Measurements from ENCODE around the gene KIAA0753. TPM values are rescaled to one million over a fixed set of nuclear protein-coding genes. Genes with fewer than 3 reads are reported as not detected.

Gene KIAA0753
- total RNA-seq, 1 experiment from 2014 or later = 18.3 TPM

- TF ChIP-seq, protein P1, sequence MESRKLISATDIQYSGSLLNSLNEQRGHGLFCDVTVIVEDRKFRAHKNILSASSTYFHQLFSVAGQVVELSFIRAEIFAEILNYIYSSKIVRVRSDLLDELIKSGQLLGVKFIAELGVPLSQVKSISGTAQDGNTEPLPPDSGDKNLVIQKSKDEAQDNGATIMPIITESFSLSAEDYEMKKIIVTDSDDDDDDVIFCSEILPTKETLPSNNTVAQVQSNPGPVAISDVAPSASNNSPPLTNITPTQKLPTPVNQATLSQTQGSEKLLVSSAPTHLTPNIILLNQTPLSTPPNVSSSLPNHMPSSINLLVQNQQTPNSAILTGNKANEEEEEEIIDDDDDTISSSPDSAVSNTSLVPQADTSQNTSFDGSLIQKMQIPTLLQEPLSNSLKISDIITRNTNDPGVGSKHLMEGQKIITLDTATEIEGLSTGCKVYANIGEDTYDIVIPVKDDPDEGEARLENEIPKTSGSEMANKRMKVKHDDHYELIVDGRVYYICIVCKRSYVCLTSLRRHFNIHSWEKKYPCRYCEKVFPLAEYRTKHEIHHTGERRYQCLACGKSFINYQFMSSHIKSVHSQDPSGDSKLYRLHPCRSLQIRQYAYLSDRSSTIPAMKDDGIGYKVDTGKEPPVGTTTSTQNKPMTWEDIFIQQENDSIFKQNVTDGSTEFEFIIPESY (IDR thresholded peaks at IDR 0.05; ENCODE audit: extremely low read depth, insufficient replicate concordance, low read length) = no peak
- TF ChIP-seq YY1 (IDR thresholded peaks at IDR 0.05; ENCODE audit: extremely low read depth, insufficient replicate concordance, low read depth, low read length) = no peak
Observed at GRCh38 chr17:6670571-6670970, 30.1 kb upstream of the KIAA0753 start (continued).

GRCh38 chr17:6669479-6670212 is 29.1 kb upstream of the KIAA0753 start:
- Histone ChIP-seq H2AFZ (ENCODE audit: low read depth, low read length, poor library complexity, severe bottlenecking) (no peak overlapping the region), H3K27ac (ENCODE audit: low read depth, low read length) (peak overlapping the region; percentile 43; the same call in 1 of the 2 replicates), H3K9me3 (ENCODE audit: control insufficient read depth in 1 of 2, insufficient read depth in 1 of 2, low read depth in 1 of 2, low read length in 2 of 2) (no peaks in the 10 kb centered on the region), H3K4me2 (ENCODE audit: low read length) (peak overlapping the region; percentile 80), H3K9me2 (ENCODE audit: insufficient read depth) (no peaks in the 10 kb centered on the region), H3K9ac (ENCODE audit: low read length) (peak overlapping the region; percentile 35), H3K36me3 (ENCODE audit: control insufficient read depth in 1 of 2, insufficient read depth in 2 of 2, low read length in 2 of 2) (no peaks in the 10 kb centered on the region), H4K20me1 (ENCODE audit: insufficient read depth) (no peaks in the 10 kb centered on the region), H3K4me3 (replicated peaks in 1 of 2; ENCODE audit: low read depth in 1 of 2, low read length in 2 of 2) (peak overlapping the region in 1 of 2 experiments; percentile 33; a peak in 3 of 4 replicates), H3K27me3 (ENCODE audit: insufficient read depth, low read length) (no peaks in the 10 kb centered on the region), H3K4me1 (ENCODE audit: control insufficient read depth in 1 of 2, insufficient read depth in 2 of 2, low read length in 2 of 2) (peaks cover 19 to 47% of the 10 kb centered on the region in 2 experiments), H3K79me2 (ENCODE audit: insufficient read depth, low read length) (no peaks in the 10 kb centered on the region)
- BruUV-seq (replicated peaks) = TSS peak; percentile 95
- peak; percentile 80 for DNase-seq (ENCODE audit: low read depth, low spot score)
- CTCF ChIA-PET = interaction anchor here (0.8 to 3.1 kb wide), 6 partner anchors 32 to 383 kb away, joined by 3 to 17 read pairs (median 8); no protein-coding TSS in a partner anchor
- intact Hi-C loops (cut with micrococcal nuclease) = no loop called here
- POLR2A ChIA-PET = interaction anchor here (0.6 to 2.6 kb wide), 4 partner anchors 116 to 366 kb away, joined by 3 to 8 read pairs (median 3); partner anchors contain the start of gene SLC16A13
- peak; percentile 84 for ATAC-seq
- RAD21 ChIA-PET (ENCODE audit: low non-redundant PET in 1 of 2, low total read pairs in 2 of 2, uncharacterized antibody in 2 of 2, unreplicated experiment in 2 of 2) = no interaction called here
- TF ChIP-seq REST (IDR thresholded peaks at IDR 0.05; ENCODE audit: low read depth) (no peak), RAD21 (IDR thresholded peaks at IDR 0.05; ENCODE audit: low read depth) (peak; percentile 31), CEBPB (IDR thresholded peaks at IDR 0.05; ENCODE audit: low read depth) (no peak), SP1 (IDR thresholded peaks at IDR 0.05; ENCODE audit: low read depth) (peak; percentile 74), EZH2phosphoT487 (IDR thresholded peaks at IDR 0.05; ENCODE audit: borderline replicate concordance) (no peak), YY1 (IDR thresholded peaks at IDR 0.05; ENCODE audit: extremely low read depth, insufficient replicate concordance, low read depth, low read length) (no peak), ZNF274 (IDR thresholded peaks at IDR 0.05; ENCODE audit: low read depth, low read length) (no peak), CBX3 (IDR thresholded peaks at IDR 0.05; ENCODE audit: low read depth) (peak; percentile 59; the same call in 1 of the 2 replicates), ZFX (IDR thresholded peaks at IDR 0.05) (no peak), SRF (IDR thresholded peaks at IDR 0.05; ENCODE audit: low read depth) (no peak; the same call in 1 of the 2 replicates), POLR2AphosphoS5 (IDR thresholded peaks at IDR 0.05; ENCODE audit: low read depth, low read length) (peak; percentile 62), POLR2A (IDR thresholded peaks at IDR 0.05; ENCODE audit: borderline replicate concordance, extremely low read depth, insufficient read depth, insufficient read length) (no peak), SIN3A (IDR thresholded peaks at IDR 0.05; ENCODE audit: low read depth) (no peak)
- TF ChIP-seq, protein P2, sequence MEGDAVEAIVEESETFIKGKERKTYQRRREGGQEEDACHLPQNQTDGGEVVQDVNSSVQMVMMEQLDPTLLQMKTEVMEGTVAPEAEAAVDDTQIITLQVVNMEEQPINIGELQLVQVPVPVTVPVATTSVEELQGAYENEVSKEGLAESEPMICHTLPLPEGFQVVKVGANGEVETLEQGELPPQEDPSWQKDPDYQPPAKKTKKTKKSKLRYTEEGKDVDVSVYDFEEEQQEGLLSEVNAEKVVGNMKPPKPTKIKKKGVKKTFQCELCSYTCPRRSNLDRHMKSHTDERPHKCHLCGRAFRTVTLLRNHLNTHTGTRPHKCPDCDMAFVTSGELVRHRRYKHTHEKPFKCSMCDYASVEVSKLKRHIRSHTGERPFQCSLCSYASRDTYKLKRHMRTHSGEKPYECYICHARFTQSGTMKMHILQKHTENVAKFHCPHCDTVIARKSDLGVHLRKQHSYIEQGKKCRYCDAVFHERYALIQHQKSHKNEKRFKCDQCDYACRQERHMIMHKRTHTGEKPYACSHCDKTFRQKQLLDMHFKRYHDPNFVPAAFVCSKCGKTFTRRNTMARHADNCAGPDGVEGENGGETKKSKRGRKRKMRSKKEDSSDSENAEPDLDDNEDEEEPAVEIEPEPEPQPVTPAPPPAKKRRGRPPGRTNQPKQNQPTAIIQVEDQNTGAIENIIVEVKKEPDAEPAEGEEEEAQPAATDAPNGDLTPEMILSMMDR (IDR thresholded peaks at IDR 0.05 in 2 of 3, conservative IDR thresholded peaks at IDR 0.05 in 1 of 3; ENCODE audit: borderline replicate concordance in 1 of 3, insufficient read depth in 1 of 3, low read depth in 2 of 3, low read length in 2 of 3) = no peak
- TF ChIP-seq, protein P3, sequence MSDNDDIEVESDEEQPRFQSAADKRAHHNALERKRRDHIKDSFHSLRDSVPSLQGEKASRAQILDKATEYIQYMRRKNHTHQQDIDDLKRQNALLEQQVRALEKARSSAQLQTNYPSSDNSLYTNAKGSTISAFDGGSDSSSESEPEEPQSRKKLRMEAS (IDR thresholded peaks at IDR 0.05) = peak; percentile 60
